IPS DF 4.7 (cell line): ENCODE results near the gene C9orf50.

ENCODE experiments used
- DNase-seq: peaks from one replicate; pipeline ENCODE4 v3.0.0-alpha.2; 2013; ENCODE audit warnings: low spot score; ENCODE audit errors: extremely low read depth

C9orf50 gene

DNA sequence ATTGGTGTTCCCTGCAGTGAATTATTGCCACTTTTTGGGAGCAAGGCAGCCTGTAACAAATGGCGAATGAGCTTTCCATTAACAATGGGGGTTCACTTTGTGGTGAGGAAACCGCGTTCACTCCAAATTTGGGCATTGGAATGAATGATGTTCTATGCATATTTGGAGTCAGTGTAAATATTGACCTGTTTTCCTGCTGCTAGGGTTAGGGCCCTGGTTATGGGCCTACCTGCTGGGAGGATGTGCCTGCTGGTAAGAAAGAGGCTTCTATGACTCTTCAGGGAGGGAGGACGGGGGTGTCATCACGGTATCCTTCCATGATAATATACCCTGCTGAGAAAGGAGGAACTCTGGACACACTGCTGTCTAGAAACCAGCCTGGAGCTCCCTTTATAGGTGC lies 29.0 kb downstream of the C9orf50 start:
- no peak for DNase-seq

DNA sequence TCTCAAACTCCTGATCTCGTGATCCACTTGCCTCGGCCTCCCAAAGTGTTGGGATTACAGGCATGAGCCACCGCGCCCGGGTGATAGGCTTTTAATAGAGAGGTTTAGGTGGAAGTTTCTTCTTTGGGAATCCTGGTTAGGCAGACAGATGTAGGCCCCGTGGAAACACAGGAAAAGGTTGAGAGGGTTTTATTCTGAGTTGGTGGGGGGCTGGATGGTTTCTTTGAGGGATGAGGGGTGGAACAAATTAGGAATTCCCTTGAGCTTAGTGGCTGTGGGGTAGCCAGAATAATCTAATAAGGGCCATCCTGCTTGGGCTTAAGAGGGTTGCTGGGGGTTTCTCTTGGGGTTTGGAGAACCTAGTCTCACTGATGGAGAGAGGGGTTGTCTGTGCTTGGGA lies 30.4 kb downstream of the C9orf50 start:
- no peak for DNase-seq

DNA sequence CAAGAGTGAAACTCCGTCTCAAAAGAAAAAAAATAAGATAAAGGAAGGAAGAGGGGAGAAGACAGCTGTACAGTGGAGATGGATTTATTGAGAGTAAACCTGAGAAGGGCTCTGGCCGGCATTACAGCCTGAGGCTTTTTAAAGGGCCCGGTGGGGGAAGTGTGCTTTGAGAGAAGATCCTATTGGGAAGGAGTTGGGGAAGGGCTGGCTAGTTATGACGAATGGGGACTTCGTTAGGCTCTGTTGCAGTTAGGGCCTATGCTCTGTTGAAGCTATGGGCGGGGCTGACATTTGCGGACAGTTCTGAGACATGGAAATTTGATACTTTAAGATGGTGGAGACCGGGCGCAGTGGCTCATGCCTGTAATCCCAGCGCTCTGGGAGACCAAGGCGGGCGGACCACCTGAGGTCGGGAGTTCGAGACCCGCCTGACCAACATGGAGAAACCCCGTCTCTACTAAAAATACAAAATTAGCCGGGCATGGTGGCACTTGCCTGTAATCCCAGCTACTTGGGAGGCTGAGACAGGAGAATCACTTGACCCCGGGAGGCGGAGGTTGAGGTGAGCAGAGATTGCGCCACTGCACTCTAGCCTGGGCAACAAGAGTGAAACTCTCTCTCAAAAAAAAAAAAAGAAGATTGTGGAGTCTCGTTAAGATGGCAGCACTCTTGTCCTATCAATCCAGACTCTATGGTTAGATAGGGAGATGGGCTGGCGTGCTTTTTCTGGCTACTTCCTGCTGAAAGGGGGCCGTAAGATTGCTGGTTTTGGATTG lies 33.2 kb downstream of the C9orf50 start:
- DNase-seq, result no peak

DNA sequence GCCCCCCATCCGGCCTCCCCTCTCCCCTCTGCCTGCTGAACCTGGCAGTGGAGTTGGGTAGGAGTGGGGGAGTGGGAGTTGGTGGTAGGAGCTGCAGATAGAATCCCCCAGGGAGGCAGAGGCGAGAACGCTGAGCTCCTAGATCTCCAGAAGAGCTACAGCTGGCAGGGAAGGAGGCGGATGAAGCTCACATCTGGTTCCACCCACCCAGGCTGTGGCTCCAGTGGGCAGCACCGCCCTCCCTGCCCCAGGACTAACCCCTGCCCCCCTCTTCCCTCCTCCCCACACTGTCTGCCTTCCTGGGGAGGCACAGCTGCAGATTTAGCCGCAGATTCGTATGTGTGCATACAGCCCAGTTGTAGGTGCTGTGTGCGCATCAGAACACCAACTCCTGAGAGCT lies 34.2 kb downstream of the C9orf50 start:
- no peak for DNase-seq

DNA sequence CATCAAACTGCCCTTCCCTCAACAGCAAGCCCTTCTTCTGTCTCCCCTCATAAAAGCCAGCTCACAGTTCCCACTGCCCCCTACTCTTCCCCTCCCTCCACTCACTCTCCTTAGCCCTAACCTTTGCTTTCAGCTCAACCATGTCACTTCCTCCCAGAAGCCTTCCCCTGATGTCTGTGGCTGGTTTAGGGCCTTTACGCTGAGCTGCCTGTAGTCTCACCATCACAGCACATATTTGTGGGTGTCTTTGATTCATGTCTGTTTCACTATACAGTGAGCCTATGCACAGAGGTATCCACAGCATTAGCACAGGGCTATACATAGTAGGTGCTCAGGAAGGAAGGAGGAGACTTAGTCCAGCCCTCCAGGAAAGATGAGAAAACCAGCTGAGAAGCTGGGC lies 34.7 kb downstream of the C9orf50 start:
- DNase-seq, result no peak

DNA sequence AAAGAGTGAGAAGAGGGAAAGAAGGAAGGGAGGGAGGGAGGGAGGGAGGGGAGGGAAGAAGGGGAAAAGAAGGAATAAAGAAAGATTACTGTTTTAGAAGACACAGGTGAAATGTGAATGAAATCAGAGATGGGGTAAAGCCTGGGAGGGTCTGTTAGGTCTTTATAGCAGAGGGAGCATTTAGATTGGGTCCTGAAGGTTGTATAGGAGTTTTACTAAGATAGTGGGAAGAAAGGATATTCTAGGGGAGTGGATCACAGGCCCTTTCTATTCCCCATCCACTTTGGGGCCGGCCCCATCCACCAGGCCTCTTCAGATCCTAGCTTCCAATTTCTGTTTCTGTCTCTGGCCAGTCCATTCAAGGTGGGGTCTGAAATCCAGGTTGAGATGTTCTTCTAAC lies 35.5 kb downstream of the C9orf50 start:
- no peak for DNase-seq

DNA sequence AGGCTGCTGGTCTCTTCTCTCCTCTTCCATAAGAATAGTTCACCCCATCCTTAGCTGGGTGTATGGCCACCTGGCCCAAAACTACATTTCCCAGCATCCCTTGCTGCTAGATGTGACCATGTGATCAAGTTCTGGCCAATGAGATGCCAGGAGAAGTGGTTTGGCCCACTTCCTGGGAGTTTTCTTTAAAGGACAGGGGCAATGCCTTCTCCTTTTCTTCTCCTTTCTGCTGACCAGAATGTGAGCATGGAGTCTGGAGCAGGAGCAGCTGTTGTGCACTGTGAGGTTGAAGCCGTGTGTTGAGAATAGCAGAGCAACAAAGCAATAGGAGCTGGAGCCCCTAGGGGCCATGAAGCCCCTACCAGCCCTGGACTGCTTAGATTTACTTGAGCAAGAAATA lies 36.8 kb downstream of the C9orf50 start:
- no peak for DNase-seq

DNA sequence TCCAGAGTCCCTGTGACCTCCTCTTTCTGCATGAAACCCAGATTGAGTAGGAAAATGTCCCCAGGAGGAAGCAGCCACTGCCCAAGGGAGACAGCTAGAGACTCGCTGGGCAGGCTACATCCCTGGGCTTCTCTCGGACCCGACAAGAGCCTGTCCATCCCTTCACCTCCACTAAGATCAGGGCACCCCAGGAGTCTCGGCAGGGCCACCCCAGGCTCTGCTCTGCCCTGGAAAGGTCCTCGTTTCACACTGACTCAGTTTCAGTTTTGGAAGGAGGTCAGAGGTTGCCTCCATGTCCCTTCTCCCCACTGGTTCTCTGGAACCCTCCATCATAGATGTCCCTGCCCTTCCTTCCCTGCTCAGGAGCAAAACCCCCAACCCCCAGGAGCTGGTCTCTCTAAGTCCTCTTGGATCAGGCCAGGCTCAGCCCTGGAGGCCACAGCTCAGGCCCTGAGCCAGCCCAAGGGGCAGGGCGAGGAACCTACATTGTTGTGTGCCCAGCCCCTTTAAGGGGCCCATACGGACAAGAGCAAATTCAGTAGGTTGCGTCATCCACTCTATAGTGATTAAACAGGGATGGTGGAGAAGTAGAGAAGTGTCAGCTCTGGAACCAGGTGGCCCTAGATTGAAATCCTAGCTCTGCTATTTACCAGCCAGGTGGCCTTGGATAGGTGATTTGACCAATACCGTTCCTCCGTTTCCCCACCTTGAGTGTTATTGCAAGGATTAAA lies 37.4 kb downstream of the C9orf50 start:
- DNase-seq, result no peak

DNA sequence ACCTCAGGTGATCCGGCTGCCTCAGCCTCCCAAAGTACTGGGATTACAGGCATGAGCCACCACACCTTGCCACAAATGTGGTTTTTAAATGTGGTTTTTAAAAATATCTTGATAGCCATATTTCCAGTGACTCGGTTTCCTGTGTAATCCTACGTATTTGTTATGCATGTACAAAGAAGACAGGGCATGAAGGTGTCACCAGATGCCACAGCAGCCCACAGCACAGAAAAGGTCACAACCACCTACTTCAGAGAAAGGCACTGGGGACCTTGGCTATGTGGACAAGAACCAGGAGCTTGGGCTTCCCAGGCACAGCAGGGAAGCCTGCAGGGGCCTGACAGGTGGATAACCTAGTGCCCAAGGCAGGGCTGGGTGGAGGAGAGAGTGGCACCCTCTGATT lies 38.0 kb downstream of the C9orf50 start:
- DNase-seq, result no peak

DNA sequence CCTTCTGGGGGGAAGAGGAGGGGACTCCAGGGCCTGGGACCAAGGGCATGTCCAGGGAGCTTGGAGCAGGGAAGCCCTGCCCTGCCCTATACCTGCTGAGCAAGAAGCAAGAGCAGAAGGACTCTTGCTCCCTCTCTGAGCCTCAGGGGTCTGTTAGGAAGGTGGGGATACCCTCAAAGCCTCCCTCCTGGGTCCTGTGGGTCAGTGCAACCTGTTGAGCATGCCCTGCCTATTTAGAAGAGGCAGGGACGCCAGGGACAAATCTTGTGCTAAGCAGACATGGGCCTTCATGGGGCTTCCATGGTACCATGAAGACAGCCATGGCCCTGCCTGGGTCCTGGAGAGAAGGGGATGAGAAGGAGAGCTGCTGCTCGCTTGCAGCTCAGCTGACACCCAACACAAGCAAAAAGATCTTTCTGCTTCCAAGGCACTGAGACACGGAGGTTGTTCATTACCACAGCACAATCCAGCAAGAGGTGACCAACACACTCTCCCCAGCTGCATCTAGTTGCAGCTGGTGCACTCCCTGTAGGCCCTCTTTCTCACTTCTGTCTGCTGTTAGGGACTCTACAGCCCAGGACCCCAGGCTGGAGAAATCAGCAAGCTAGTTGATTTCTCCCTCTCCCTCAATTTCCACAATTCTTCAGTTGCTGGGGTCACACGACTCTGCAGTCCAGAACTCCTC lies 39.3 kb downstream of the C9orf50 start:
- DNase-seq, result no peak

DNA sequence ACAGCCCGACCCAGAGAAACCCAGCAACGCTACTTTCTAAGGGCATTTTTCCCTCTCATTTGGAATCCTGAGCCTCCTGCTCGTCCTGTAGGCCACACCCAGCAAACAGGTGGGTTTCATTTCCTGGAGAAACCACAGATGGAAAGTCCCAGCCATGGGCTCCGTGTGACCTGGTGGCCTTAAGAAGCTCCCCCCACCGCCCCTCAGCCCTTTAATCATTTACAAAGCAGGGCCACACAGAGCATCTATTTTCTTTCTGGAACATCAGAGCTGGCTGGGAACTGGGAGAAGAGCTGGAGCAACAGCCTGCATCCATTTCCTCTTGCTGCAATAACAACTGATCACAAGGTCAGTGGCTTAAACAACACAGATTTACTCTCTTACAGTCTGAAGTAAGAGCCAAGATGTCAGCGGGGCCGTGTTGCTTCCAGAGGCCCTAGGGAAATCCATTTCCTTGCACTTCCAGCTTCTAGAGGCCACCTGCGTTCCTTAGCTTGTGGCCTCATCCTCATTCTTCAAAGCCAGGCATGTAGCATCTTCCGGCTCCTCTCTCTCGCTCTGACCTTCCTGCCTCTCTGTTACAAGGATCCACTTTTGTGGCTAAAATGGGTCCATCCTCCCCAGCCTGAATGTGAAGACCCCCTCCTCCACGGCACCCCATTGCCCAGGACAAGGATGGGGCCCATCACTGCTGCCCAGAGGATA lies 40.5 kb downstream of the C9orf50 start:
- no peak for DNase-seq

DNA sequence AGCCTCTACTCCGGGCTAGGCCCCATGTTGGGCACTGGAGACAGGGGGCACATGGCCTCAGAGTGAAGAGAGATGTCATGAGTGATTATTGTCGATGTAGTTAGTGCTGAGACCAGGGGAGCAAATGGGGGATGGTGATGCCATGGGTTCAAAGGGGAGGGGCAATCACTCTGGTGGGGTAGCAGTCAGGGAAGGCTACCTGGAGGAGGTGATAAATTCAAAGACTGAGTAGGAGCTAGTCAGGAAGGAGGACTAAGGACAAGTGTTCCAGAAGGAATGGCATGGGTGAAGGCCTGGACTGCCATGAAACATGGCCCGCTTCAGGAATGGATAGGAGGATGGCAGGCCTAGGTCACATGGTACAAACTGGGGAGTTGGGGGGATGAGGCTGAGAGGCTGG lies 41.6 kb downstream of the C9orf50 start:
- no peak for DNase-seq

DNA sequence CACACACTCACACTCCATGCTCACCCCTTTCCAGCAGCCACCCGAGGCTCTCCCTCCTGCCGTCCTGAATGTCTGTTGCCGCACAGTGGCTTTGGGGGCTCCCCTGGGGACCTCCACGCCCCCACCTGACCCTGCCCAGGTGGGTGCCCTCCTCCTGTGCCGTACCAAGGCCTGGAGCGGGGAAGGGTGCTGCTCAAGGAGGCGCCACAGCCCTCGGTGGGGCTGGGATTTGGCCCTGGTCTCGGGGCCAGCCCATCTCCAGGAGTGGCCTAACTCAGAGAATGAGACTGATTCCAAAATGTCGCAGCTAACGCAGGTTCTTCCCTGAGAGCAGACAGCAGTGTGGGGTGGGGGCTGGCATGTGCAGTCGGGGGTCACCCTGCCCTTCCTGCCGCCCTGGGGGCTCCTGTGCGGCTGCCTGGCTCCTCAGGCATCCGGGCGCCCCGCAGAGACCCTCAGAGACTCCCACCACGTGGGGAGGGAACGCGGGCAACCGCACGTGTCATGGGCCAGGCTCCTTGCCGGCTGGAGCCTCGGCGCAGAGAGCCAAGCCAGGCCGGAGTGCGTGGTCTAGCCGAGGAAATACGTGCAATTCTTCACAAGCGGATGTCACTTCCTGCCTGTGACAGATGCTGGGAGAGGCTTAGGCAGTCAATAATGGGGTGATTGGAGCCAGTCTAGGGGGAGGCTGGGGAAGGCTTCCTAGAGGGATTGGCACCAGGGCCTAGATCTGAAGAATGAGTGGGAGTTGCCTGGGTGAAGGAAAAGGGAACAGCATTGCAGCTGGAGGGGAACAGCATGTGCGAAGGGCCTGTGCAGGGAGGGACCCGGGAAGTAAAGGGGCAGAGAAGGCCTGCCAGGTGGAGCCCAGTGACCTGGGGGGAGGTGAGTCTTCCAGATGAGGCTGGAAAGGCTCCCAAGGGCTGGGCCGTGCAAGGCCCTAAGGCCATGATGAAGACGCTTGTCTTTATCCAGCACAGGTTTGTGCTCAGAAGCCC lies 44.1 kb downstream of the C9orf50 start:
- DNase-seq, result no peak

DNA sequence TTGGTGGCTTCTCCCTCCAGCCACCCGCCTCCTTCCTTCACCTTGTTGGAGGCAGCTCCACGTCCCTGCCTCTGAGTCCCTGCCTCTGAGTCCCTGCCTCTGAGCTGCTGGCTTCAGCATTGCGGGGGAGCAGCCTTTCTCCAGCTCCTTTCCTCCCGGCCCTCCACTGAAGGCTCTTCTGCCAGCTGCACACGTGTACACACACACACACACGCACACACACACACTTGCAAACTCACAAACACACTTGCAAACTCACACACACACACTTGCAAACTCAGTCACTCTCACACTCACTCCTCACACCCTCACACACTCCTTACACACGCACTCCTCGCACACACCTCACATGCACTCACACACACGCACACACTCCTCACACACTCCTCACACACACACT lies 45.1 kb downstream of the C9orf50 start:
- no peak for DNase-seq

DNA sequence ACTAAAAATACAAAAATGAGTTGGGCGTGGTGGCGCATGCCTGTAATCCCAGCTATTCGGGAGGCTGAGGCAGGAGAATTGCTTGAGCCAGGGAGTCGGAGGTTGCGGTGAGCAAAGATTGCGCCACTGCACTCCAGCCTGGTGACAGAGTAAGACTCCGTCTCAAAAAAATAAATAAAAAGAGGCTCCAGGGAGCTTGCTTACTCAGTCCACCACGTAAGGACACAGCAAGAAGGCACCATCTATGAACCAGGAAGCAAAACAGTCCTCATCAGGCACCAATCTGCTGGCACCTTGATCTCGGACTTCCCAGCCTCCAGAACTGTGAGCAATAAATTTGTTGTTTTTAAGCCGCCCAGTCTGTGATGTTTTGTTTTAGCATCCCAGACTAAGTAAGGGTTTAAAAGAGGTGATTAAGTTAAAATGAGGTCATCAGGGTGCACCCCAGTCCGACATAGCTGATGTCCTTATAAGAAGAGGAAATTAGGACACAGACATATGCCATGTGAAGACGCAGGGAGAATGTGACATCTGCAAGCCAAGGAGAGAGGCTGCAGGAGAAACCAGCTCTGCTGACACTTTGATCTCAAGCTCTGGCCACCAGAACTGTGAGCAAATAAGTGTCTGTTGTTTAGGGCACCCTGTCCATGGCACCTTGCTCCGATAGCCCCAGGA lies 45.9 kb downstream of the C9orf50 start:
- DNase-seq, result no peak

DNA sequence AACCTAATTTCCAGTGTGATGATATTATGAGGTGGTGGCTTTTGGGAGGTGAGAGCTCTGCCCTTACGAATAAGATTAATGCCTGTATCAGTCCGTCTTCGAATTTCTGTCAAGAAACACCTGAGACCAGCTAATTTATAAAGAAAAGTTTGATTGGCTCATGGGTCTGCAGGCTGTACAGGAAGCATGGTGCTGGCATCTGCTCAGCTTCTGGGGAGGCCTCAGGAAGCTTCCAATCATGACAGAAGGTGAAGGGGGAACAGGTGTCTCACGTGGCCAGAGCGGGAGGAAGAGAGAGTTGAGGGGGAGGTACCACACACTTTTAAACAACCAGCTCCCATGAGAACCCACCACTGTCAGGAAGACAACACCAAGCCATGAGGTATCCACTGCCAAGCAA lies 46.9 kb downstream of the C9orf50 start:
- no peak for DNase-seq

DNA sequence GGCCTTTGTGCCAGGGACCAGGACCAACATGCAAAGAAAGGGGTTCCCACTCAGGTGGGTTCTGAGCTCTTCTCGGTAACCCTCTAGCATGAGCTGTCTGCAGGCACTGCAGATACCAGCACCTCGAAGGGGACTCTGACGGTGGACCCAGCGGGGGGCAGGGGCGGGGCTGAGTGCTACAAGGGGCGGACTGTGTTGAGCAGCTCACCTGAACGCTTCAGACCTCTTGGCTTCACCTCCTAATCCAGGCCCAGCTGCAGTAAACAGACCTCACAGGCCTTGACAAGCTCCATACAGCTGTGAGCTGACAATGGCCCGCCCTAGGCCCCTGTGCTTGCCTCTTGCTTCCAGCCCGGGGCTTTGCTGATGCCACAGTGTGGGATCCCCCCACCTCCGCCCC lies 48.4 kb downstream of the C9orf50 start:
- no peak for DNase-seq

DNA sequence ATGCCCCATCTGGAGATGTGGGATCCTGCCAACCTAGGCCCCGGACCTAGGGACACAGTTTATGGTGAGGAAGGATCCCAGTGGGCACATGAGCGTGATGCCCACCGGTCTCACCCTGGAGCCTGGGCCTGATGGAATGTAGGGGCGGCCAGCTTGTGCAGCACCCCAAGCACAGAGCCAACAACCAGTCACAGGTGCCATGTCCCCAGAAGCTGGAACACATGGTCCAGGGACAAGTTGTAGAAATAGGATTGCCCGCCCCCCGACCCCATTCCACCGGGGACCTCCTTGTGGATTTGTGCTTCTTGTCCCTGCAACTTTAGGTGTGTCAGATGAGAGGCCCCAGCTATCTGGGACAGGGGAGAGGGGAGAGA lies 48.9 kb downstream of the C9orf50 start:
- DNase-seq, result no peak

DNA sequence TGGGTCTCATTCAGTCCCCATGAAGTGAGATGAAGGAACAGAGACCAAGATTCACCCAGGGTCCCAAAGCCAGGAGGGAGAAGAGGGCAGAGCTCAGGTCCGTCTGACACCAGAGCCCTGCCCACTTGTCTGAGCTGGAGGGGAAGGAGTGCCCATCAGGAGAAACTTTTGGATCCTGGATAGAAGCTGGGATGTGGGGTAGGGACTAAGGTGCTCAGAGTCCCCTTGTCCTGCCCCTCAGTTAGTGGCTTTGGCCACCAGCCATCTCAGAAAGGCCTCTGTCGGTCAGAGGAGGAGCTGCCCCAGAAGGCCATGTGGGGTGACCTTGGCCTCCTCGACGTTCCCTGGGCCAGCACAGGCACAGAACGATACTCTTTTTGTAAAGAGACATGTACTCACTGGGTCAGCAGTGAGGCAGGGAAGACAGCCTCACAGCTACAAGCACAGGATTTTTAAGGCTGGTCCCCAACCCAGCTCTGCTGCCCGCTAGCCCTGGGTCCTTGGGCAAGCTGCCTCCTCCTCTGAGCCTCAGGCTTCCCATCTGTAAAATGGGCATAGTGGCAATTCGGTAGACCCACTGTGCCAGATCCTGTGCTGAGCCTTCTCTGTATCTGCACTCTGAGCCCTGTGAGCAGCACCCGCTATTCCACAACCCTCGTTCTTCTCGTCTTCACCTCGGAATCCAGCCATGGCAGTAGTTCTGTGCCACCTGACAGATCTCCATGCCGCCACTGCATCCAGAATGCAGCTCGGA lies 49.4 kb downstream of the C9orf50 start:
- DNase-seq, result no peak
